Epithelial cell of proximal tubule (primary cell): Measurements from ENCODE around the gene CEBPB. TPM values are rescaled to one million over a fixed set of nuclear protein-coding genes. Genes with fewer than 3 reads are reported as not detected.

Experiments
- DNase-seq: peaks from one replicate; pipeline ENCODE4 v3.0.0-alpha.2; 2011; ENCODE audit warnings: low read depth
- H3K4me3 ChIP-seq: 2 replicates; pipeline ENCODE4 v1.5.1; 2011; ENCODE audit warnings: low read depth, mild to moderate bottlenecking, low read length
- CTCF ChIP-seq: conservative IDR thresholded peaks from 2 replicates; pipeline ENCODE4 v1.5.1; 2012; ENCODE audit warnings: low read depth, mild to moderate bottlenecking, low read length
- total RNA-seq: library from RNA; depleted of rRNA; stranded (reverse); fragments of >200 nt; gene quantifications from 2 replicates; pipeline ENCODE4 v1.2.3, GENCODE V29; 2015

CEBPB gene
- total RNA-seq, 1 donor from 2014 or later: 24.9 TPM

- no peak for DNase-seq
- no peak for TF ChIP-seq CTCF
- no peak overlapping the region for H3K4me3 ChIP-seq
Measured at GRCh38 chr20:50220093-50220893, 29.7 kb downstream of the CEBPB start.

- no peak overlapping the region for H3K4me3 ChIP-seq
- no peak for TF ChIP-seq CTCF
- no peak for DNase-seq
Measured at GRCh38 chr20:50220894-50221365, 30.3 kb downstream of the CEBPB start.

- TF ChIP-seq CTCF: no peak
- H3K4me3 ChIP-seq: no peak overlapping the region
- no peak for DNase-seq
Measured at GRCh38 chr20:50221501-50222308, 31.1 kb downstream of the CEBPB start.

- no peak overlapping the region for H3K4me3 ChIP-seq
- TF ChIP-seq CTCF: no peak
- no peak for DNase-seq
Measured at GRCh38 chr20:50222309-50223038, 31.8 kb downstream of the CEBPB start.

GRCh38 chr20:50223039-50224005, 32.7 kb downstream of the CEBPB start:
- DNase-seq: no peak
- H3K4me3 ChIP-seq: no peak overlapping the region
- TF ChIP-seq CTCF: no peak

- no peak for DNase-seq
- H3K4me3 ChIP-seq: no peak overlapping the region
- TF ChIP-seq CTCF: no peak
Measured at GRCh38 chr20:50224052-50224451, 33.4 kb downstream of the CEBPB start.
